Left lung (tissue), 10 donors: Measurements from ENCODE around the gene EEF1AKMT4. TPM values are rescaled to one million over a fixed set of nuclear protein-coding genes. Genes with fewer than 3 reads are reported as not detected.

Experiments
- ATAC-seq: fragments of 200-7000 bp; cut with Tn5 transposase; one replicate; pipeline ENCODE4 v1.9.1; 2020; ENCODE audit warnings: moderate library complexity
- DNase-seq, 4 donors: peaks; one replicate each; pipeline ENCODE4 v3.0.0-alpha.2; 2013 to 2020
- H3K27ac ChIP-seq, 2 donors: fragments of 200-600 bp; sonication (generic) in 1 of 2; one replicate each; pipeline versions ENCODE4 v1.5.0 to v1.8.0; 2020 to 2021
- H3K27me3 ChIP-seq, 2 donors: fragments of 200-600 bp; sonication (generic) in 1 of 2; one replicate each; pipeline versions ENCODE4 v1.5.0 to v1.8.0; 2020 to 2021
- H3K36me3 ChIP-seq, 2 donors: fragments of 200-600 bp; sonication (generic) in 1 of 2; one replicate each; pipeline versions ENCODE4 v1.5.0 to v1.8.0; 2020 to 2021
- H3K4me1 ChIP-seq, 2 donors: fragments of 200-600 bp; one replicate each; pipeline ENCODE4 v1.8.0; 2021
- H3K4me3 ChIP-seq, 2 donors: fragments of 200-600 bp; sonication (generic) in 1 of 2; one replicate each; pipeline versions ENCODE4 v1.5.0 to v1.8.0; 2020 to 2021; ENCODE audit warnings: mild to moderate bottlenecking in 1 of 2
- H3K9me3 ChIP-seq, 2 donors: fragments of 200-600 bp; sonication (generic) in 1 of 2; one replicate each; pipeline versions ENCODE4 v1.5.0 to v1.8.0; 2020 to 2021
- intact Hi-C, 2 donors: fragments of 100-400 bp; cut with DNase I; formaldehyde crosslinking; loops; one replicate each; pipeline versions ENCODE4 v1.11.2 to v1.14.2; 2022
- polyA plus RNA-seq, 6 donors: library from polyadenylated mRNA; unstranded; fragments of 120-200 nt; gene quantifications; one replicate each; pipeline ENCODE4 v1.2.1, GENCODE V29; 2013; ENCODE audit not compliant: insufficient read length in 6 of 6
- total RNA-seq, 2 donors: library from RNA; stranded (reverse); fragmentation: NEBNext Ultra II Directional; extraction: Animal tissue kit (Norgen Biotek cat#: 25700); gene quantifications; one replicate each; pipeline ENCODE4 v1.2.1, GENCODE V29; 2021
- TF ChIP-seq, protein P1 (sequence below), 2 donors: fragments of 200-600 bp; sonication (generic) in 1 of 2; IDR thresholded peaks; one replicate each; pipeline versions ENCODE4 v1.5.0 to v1.8.0; 2021; ENCODE audit warnings: antibody characterized with exemption in 2 of 2
- donor health status: DM: no; HTN: yes; CAD: no.
- donor health status: DM: no; HTN: no; CAD: no.

Gene EEF1AKMT4
- total and polyA plus RNA-seq, 8 donors, result 1.8 to 6.5 (median 2.7) TPM

DNA sequence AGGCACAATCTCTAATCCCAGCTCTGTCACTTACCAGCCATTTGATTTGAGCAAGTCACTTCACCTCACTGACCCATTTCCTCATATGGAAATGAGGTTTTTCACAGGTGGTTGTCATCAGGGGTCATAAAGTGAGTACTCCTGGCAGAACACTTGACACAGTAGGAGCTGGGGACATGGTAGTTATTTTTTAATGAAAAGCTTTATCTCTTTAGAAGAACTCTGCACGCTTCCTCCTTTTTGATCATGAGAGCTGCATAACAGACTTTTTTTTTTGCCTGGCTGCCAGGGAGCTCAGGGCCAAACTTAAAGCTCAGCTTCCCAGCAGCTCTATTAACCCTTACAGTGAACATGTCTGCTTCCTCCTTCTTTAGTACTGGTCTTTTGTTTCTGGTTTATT lies 11.7 kb upstream of the EEF1AKMT4 start:
- intact Hi-C loops, result loop anchor here in 1 of 2 donors (10.0 kb wide), 1 partner anchor 93 kb away; no protein-coding TSS in a partner anchor
- Histone ChIP-seq H3K27ac (no peak overlapping the region), H3K27me3 (peaks cover 0 to 38% of the 10 kb centered on the region in 2 donors), H3K36me3 (peaks cover 0 to 11% of the 10 kb centered on the region in 2 donors), H3K9me3 (no peaks in the 10 kb centered on the region), H3K4me3 (no peak overlapping the region), H3K4me1 (peaks cover 0 to 7% of the 10 kb centered on the region in 2 donors)
- no peak for DNase-seq
- no peak for ATAC-seq
- TF ChIP-seq, protein P1, sequence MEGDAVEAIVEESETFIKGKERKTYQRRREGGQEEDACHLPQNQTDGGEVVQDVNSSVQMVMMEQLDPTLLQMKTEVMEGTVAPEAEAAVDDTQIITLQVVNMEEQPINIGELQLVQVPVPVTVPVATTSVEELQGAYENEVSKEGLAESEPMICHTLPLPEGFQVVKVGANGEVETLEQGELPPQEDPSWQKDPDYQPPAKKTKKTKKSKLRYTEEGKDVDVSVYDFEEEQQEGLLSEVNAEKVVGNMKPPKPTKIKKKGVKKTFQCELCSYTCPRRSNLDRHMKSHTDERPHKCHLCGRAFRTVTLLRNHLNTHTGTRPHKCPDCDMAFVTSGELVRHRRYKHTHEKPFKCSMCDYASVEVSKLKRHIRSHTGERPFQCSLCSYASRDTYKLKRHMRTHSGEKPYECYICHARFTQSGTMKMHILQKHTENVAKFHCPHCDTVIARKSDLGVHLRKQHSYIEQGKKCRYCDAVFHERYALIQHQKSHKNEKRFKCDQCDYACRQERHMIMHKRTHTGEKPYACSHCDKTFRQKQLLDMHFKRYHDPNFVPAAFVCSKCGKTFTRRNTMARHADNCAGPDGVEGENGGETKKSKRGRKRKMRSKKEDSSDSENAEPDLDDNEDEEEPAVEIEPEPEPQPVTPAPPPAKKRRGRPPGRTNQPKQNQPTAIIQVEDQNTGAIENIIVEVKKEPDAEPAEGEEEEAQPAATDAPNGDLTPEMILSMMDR (IDR thresholded peaks at IDR 0.05), result no peak

DNA sequence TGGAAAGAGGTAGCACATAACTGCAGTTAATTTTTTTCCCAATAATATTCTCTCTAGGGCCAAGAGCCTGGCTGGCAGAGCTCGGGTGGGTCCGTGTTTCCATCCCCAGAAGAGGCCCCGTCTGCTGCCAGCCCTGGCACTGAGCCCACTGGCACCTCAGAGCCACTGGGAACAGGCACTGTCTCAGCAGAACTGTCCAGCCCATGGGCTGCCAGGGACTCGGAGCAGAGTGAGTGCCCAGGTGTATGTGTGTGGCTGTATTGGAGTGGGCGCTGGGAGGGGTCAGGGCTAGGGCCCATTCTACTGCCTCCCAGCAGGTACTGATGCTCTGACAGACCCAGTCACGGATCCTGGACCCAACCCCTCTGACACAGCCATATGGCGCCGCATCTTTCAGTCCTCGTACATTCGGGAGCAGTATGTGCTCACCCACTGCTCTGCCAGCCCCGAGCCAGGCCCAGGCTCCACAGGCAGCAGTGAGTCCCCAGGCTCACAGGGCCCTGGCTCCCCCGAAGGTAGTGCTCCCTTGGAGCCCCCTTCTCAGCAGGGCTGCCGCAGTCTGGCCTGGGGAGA lies 11.1 kb upstream of the EEF1AKMT4 start:
- ATAC-seq (no peak), DNase-seq (no peak)
- Histone ChIP-seq H3K36me3 (peaks cover 0 to 16% of the 10 kb centered on the region in 2 donors), H3K27ac (no peak overlapping the region), H3K4me1 (peaks cover 0 to 7% of the 10 kb centered on the region in 2 donors), H3K9me3 (no peaks in the 10 kb centered on the region), H3K4me3 (no peak overlapping the region), H3K27me3 (peaks cover 0 to 33% of the 10 kb centered on the region in 2 donors)
- intact Hi-C loops, result loop anchor here in 1 of 2 donors (10.0 kb wide), 1 partner anchor 94 kb away; no protein-coding TSS in a partner anchor
- TF ChIP-seq, protein P1 (IDR thresholded peaks at IDR 0.05), result no peak

DNA sequence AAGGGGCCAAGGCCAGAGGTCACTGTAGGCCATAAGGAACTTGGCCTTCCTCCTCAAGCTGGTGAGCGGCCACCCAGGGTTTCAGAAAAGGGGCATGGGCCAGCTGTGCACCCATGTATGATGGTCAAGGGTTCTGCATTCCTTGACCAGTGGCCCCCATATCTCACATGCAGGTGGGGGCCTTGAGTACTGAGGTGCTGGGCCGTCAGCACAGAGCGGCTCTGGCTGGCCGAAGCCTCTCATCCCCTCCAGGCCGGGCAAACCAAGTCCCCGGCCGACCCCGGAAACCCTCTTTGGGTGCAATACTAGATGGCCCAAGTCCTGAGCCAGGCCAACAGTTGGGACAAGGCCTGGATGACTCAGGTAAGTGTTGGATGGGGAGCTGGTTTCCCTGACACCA lies 10.3 kb upstream of the EEF1AKMT4 start:
- TF ChIP-seq, protein P1 (IDR thresholded peaks at IDR 0.05), result no peak
- ATAC-seq, result no peak
- no peak overlapping the region for H3K4me3 ChIP-seq
- no peaks in the 10 kb centered on the region for H3K9me3 ChIP-seq
- peaks cover 0 to 7% of the 10 kb centered on the region in 2 donors for H3K4me1 ChIP-seq
- no peak overlapping the region for H3K27ac ChIP-seq
- H3K27me3 ChIP-seq, result peaks cover 0 to 24% of the 10 kb centered on the region in 2 donors
- no peak for DNase-seq
- intact Hi-C loops, result loop anchor here in 1 of 2 donors (10.0 kb wide), 1 partner anchor 94 kb away; no protein-coding TSS in a partner anchor
- peaks cover 0 to 25% of the 10 kb centered on the region in 2 donors for H3K36me3 ChIP-seq

DNA sequence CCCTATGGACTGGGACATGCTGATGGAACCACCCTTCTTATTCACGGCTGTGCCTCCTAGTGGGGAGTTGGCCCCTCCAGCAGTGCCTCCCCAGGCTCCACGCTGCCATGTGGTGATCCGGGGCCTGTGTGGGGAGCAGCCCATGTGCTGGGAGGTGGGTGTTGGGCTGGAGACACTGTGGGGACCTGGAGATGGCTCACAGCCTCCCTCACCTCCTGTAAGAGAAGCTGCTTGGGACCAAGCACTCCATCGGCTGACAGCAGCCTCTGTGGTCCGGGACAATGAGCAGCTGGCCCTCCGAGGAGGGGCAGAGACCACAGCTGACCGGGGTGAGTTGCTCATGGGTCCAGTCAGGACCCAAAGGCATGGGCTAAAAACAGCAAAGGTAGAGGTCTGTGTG lies 9.8 kb upstream of the EEF1AKMT4 start:
- Histone ChIP-seq H3K4me1 (peaks cover 0 to 7% of the 10 kb centered on the region in 2 donors), H3K36me3 (peaks cover 0 to 30% of the 10 kb centered on the region in 2 donors), H3K27me3 (peaks cover 0 to 19% of the 10 kb centered on the region in 2 donors), H3K27ac (no peak overlapping the region), H3K9me3 (no peaks in the 10 kb centered on the region), H3K4me3 (no peak overlapping the region)
- intact Hi-C loops, result loop anchor here in 1 of 2 donors (10.0 kb wide), 1 partner anchor 95 kb away; no protein-coding TSS in a partner anchor
- DNase-seq (no peak), ATAC-seq (no peak)
- TF ChIP-seq, protein P1 (IDR thresholded peaks at IDR 0.05), result no peak

DNA sequence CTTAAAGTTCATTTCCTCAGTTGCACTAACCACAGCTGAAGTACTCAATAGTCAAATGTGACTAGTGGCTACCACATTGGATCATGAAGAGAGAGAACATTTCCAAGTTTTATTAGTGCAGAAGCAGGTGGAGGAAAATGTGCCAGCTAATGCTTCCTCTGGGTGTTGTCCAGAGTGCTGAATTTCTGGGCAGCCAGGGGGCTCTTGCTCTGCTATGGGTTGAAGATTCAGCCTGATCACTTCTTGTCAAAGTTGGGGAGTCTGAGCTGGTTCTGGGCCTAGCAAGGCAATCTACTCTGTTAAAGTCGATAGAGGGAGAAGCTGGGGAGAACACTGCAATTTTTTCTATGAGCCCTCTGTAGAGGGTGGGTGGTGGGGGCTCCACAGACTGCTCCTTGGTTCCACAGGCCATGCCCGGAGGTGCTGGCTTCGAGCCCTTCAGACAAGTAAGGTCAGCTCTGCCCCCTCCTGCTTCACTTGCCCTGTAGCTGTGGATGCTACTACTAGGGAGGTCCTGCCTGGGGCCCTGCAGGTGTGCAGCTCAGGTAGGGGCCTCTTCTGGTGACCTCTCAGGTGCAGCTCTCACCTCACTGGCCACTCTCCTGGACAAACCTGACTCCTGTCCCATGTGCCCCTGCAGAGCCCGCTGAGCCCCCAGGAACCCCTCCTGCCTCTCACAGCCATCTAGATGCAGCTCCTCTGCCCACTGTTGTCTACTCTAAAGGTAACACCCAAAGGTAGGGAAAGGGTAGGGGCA lies 8.9 kb upstream of the EEF1AKMT4 start:
- H3K36me3 ChIP-seq, result peaks cover 0 to 38% of the 10 kb centered on the region in 2 donors
- TF ChIP-seq, protein P1 (IDR thresholded peaks at IDR 0.05), result no peak
- DNase-seq, result no peak

More for the DNA sequence above, 8.9 kb upstream of the EEF1AKMT4 start:
- H3K4me3 ChIP-seq, result no peak overlapping the region
- H3K27me3 ChIP-seq, result peaks cover 0 to 16% of the 10 kb centered on the region in 2 donors
- H3K4me1 ChIP-seq, result peaks cover 0 to 7% of the 10 kb centered on the region in 2 donors
- H3K27ac ChIP-seq, result no peak overlapping the region
- intact Hi-C loops, result no loop called here
- ATAC-seq, result no peak
- H3K9me3 ChIP-seq, result no peaks in the 10 kb centered on the region
